Muscle layer of colon (tissue), 2 donors: ENCODE results near the gene DAPK2.

Experiments used
- H3K27ac ChIP-seq: one replicate; pipeline ENCODE4 v1.7.0; 2013; ENCODE audit warnings: low read depth, mild to moderate bottlenecking, low read length, moderate library complexity
- H3K27me3 ChIP-seq, 2 donors: one replicate each; pipeline ENCODE4 v1.7.0; 2013; ENCODE audit warnings: low read length in 2 of 2, mild to moderate bottlenecking in 2 of 2; ENCODE audit not compliant: insufficient read depth in 2 of 2, control insufficient read depth in 1 of 2
- H3K36me3 ChIP-seq: one replicate; pipeline ENCODE4 v1.7.0; 2013; ENCODE audit warnings: mild to moderate bottlenecking, low read length; ENCODE audit not compliant: insufficient read depth
- H3K4me1 ChIP-seq: one replicate; pipeline ENCODE4 v1.7.0; 2013; ENCODE audit warnings: mild to moderate bottlenecking, low read length; ENCODE audit not compliant: insufficient read depth
- H3K4me3 ChIP-seq, 2 donors: one replicate each; pipeline ENCODE4 v1.7.0; 2013; ENCODE audit warnings: low read length in 2 of 2, low read depth in 1 of 2, mild to moderate bottlenecking in 1 of 2, moderate library complexity in 1 of 2
- H3K9ac ChIP-seq: one replicate; pipeline ENCODE4 v1.7.0; 2013; ENCODE audit warnings: low read length
- H3K9me3 ChIP-seq: one replicate; pipeline ENCODE4 v1.7.0; 2013; ENCODE audit warnings: mild to moderate bottlenecking, low read length
- donor health status: abdominal sarcoma.
- donor health status: Adenocarcinoma of cecum.

The DAPK2 gene

DNA sequence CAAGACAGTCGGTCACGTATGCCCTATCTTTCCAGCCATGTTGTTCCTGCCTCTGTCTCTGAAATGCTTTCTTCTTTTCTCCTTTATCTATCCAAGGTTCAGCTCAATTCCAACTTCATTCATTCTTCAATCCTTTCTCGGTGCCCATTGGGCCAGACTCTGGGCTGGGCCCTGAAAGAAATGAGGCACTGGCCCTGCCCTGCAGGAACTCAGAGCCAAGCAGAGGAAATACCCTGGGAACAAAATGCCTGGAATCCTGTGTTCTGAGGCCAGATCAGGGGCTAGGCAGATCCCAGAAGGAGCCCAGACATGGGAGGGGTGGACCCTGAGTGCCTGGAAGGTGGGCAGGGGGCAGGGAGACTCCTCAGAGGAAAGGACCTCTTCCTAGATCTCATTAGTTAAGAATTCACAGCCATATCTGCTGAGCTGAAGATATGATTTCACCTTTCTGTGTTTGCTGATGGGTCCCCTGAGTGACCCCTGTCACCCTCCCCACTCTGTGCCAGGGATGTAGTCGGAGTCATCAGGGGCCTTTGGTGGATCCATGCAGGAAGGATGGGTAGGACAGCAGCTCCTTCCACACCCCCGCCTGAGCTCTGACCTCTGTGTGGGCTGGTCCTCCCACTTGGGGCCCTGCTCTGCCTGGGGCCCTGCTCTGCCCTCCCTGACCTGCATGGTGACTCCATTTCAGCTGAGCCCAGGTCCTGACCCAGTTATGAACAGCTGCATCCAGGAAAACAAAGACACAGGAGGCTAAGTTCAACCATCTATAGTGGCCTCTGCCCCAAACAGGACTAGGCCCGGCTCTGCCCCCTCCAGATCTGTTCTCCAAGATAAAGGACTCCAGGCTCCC, 5.3 kb upstream of the DAPK2 start:
- no peaks in the 10 kb centered on the region for H3K36me3 ChIP-seq
- H3K27me3 ChIP-seq, result no peaks in the 10 kb centered on the region
- no peaks in the 10 kb centered on the region for H3K9me3 ChIP-seq
- no peaks in the 10 kb centered on the region for H3K4me1 ChIP-seq
- no peak overlapping the region for H3K9ac ChIP-seq
- no peak overlapping the region for H3K27ac ChIP-seq
- H3K4me3 ChIP-seq, result no peak overlapping the region

GRCh38 chr15:64051093-64051402, 4.8 kb upstream of the DAPK2 start:
- no peaks in the 10 kb centered on the region for H3K9me3 ChIP-seq
- no peaks in the 10 kb centered on the region for H3K4me1 ChIP-seq
- no peak overlapping the region for H3K9ac ChIP-seq
- H3K36me3 ChIP-seq, result no peaks in the 10 kb centered on the region
- no peak overlapping the region for H3K4me3 ChIP-seq
- no peak overlapping the region for H3K27ac ChIP-seq
- H3K27me3 ChIP-seq, result no peaks in the 10 kb centered on the region

GRCh38 chr15:64050281-64051092, 4.2 kb upstream of the DAPK2 start:
- Histone ChIP-seq H3K4me1 (peaks cover 2% of the 10 kb centered on the region), H3K9ac (no peak overlapping the region), H3K9me3 (no peaks in the 10 kb centered on the region), H3K27ac (no peak overlapping the region), H3K27me3 (no peaks in the 10 kb centered on the region), H3K36me3 (no peaks in the 10 kb centered on the region), H3K4me3 (no peak overlapping the region)

GRCh38 chr15:64048781-64049460, 2.6 kb upstream of the DAPK2 start:
- Histone ChIP-seq H3K4me1 (peaks cover 5% of the 10 kb centered on the region), H3K9me3 (no peaks in the 10 kb centered on the region)

DNA sequence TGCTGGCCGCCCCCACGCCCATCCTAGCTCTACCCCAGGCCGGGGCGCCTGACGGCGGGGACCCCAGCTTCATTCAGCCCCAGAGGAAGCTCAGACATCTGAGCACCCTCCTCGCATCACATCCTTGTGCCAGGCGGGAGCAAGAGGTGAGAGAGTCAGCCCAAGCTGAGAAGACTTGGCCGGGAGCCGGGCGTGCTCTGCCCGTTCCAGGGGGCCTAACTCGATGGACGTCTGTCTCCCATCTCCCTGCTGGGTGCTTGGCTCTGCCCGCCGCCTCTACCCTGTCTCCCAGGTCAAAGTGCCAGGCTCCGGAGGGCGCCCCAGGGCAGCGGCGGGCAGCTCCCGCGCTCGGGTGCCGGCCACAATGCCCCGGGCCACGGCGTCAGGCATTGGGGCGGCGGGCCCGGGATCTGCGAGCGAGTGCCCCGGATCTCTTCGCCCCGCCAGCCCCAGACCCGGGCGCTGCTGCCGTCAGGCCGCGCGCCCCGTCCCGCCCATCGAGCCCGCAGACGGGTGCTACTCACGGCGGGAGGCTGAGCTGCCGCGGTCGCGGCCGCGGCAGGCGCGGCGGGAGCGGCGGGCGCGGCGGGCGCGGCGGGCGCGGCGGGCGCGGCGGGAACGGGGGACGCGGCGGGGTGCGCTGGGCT, 388 bp downstream of the DAPK2 start:
- peaks cover 5% of the 10 kb centered on the region for H3K4me1 ChIP-seq
- no peaks in the 10 kb centered on the region for H3K36me3 ChIP-seq
- H3K9ac ChIP-seq, result no peak overlapping the region
- H3K4me3 ChIP-seq, result peak overlapping the region; percentile 32 to 39
- H3K27ac ChIP-seq, result no peak overlapping the region
- H3K9me3 ChIP-seq, result no peaks in the 10 kb centered on the region
- H3K27me3 ChIP-seq, result no peaks in the 10 kb centered on the region

More at GRCh38 chr15:64048781-64049460, 2.6 kb upstream of the DAPK2 start:
- H3K36me3 ChIP-seq, result no peaks in the 10 kb centered on the region
- no peak overlapping the region for H3K27ac ChIP-seq
- no peak overlapping the region for H3K9ac ChIP-seq
- no peaks in the 10 kb centered on the region for H3K27me3 ChIP-seq
- no peak overlapping the region for H3K4me3 ChIP-seq

DNA sequence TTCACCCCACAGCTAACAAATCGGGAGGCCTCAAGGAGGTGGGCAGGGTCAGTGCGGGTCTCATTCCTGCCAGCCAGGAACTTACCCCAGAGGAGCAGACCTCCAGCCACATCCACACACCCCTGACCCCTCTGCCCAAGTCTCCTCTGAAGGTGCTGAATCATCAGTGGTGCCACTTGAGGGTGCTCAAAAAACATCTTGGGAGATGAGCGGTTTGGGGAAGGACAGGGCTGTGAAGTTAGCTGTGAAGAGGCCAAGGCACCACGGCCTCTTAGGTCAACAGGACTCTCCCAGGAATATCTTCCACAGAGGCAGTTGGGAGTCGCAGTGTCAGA, 1.2 kb downstream of the DAPK2 start:
- H3K4me3 ChIP-seq, result no peak overlapping the region
- H3K9me3 ChIP-seq, result no peaks in the 10 kb centered on the region
- H3K9ac ChIP-seq, result no peak overlapping the region
- H3K27ac ChIP-seq, result no peak overlapping the region
- H3K27me3 ChIP-seq, result no peaks in the 10 kb centered on the region
- peaks cover 5% of the 10 kb centered on the region for H3K4me1 ChIP-seq
- H3K36me3 ChIP-seq, result no peaks in the 10 kb centered on the region

DNA sequence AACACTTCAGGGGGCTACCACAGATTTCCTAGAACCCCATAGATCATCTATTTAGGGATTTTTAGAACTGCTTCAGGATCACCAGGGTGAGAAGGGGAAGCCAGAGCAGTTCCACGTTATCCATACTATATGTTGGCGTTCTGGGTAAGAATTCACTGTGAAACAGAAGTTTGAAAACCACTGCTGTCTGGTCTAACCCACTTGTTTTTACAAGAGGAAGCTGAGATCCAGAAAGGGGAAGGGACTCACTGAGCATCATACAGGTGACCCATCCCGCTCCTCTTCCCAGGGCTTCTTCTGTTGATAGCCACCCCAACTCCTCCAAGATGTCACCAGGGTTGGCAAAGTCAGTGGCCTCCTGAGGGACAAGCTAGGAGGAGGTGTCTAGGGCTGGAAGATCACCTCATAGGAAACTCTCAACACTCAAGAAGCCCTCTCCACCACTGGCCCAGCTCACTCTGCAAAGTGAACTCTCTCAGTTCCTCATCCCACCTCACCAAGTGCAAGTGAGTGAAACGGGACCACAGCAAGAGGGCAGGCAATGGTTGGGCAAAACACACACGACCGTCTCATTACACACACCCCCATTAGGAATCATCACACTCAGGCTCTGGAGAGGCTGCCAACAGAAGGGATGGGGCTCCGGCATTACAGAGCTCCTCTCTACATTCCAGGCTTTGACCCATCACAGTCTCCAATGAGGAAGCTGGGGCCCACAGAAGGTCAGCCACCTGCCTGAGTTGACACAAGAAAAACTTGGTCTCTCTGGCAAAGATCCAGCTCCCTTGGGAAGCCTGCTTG, 1.8 kb downstream of the DAPK2 start:
- Histone ChIP-seq H3K36me3 (no peaks in the 10 kb centered on the region), H3K27ac (no peak overlapping the region), H3K27me3 (no peaks in the 10 kb centered on the region), H3K4me3 (no peak overlapping the region), H3K9ac (no peak overlapping the region), H3K4me1 (peaks cover 5% of the 10 kb centered on the region), H3K9me3 (no peaks in the 10 kb centered on the region)

GRCh38 chr15:64038878-64039610, 7.2 kb downstream of the DAPK2 start:
- no peaks in the 10 kb centered on the region for H3K27me3 ChIP-seq
- H3K36me3 ChIP-seq, result no peaks in the 10 kb centered on the region
- H3K9me3 ChIP-seq, result no peaks in the 10 kb centered on the region
- H3K9ac ChIP-seq, result no peak overlapping the region
- H3K27ac ChIP-seq, result no peak overlapping the region
- H3K4me1 ChIP-seq, result no peaks in the 10 kb centered on the region
- H3K4me3 ChIP-seq, result no peak overlapping the region

GRCh38 chr15:64037966-64038365, 8.3 kb downstream of the DAPK2 start:
- no peaks in the 10 kb centered on the region for H3K9me3 ChIP-seq
- no peaks in the 10 kb centered on the region for H3K36me3 ChIP-seq
- no peaks in the 10 kb centered on the region for H3K27me3 ChIP-seq
- no peak overlapping the region for H3K4me3 ChIP-seq
- no peaks in the 10 kb centered on the region for H3K4me1 ChIP-seq
- no peak overlapping the region for H3K27ac ChIP-seq
- no peak overlapping the region for H3K9ac ChIP-seq

DNA sequence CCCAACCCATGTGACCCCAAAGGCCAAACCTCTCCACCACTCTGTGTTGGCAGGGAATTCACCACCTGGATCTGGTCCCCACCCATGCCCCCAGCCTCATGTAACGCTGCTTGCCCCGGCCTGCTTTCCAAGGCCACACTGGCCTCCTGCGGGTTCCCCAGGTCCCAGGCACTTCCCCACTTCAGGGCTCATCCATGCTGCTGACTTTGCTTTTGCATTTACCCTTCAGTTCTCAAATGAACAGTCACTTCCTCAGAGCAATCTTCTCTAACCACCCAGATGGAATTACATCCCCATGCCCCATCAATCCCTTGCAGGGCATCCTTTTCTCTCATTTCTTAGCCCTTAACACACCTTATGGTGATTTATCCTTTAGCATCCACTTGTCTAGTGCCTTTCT, 9.2 kb downstream of the DAPK2 start:
- Histone ChIP-seq H3K9ac (no peak overlapping the region), H3K27ac (no peak overlapping the region), H3K9me3 (no peaks in the 10 kb centered on the region), H3K36me3 (no peaks in the 10 kb centered on the region), H3K27me3 (no peaks in the 10 kb centered on the region), H3K4me1 (no peaks in the 10 kb centered on the region), H3K4me3 (no peak overlapping the region)
